ENCODE measurements around the gene CUX1.

The CUX1 gene

DNA sequence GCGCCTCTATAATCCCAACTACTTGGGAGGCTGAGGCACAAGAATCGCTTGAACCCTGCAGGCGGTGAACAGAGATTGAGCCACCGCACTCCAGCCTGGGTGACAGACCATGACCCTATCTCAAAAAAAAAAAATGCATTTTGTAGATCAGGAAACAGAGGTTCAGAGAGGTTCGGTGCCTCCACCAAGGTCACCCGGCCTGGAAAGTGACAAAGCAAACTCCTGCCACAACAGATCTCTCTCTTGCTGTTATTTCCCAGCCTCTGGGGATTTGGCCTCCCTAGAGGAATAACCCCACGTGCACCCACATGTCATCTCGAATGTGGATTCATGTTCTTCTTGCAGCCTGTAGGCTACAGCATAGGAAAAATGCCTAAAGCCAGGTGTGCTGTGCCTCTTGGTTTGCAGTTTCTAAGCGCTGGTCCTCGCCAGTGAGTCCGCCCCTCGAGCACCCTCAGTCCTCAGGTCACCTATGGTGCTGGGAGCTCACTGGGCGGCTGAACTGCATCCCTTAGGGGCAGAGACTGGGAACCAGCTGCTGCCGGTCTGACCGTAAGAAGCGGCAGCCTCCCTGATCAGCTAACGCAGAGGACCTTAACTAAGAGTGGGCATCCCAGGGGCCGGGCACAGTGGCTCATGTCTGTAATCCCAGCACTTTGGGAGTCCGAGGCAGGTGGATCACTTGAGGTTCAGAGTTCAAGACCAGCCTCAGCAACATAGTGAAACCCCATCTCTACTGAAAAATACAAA lies 417.6 kb downstream of the CUX1 start:
- TF ChIP-seq, protein P1, sequence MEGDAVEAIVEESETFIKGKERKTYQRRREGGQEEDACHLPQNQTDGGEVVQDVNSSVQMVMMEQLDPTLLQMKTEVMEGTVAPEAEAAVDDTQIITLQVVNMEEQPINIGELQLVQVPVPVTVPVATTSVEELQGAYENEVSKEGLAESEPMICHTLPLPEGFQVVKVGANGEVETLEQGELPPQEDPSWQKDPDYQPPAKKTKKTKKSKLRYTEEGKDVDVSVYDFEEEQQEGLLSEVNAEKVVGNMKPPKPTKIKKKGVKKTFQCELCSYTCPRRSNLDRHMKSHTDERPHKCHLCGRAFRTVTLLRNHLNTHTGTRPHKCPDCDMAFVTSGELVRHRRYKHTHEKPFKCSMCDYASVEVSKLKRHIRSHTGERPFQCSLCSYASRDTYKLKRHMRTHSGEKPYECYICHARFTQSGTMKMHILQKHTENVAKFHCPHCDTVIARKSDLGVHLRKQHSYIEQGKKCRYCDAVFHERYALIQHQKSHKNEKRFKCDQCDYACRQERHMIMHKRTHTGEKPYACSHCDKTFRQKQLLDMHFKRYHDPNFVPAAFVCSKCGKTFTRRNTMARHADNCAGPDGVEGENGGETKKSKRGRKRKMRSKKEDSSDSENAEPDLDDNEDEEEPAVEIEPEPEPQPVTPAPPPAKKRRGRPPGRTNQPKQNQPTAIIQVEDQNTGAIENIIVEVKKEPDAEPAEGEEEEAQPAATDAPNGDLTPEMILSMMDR (IDR thresholded peaks at IDR 0.05; ENCODE audit: borderline replicate concordance, insufficient read depth, low read depth, low read length), result no peak
- H3K4me3 ChIP-seq (ENCODE audit: low read depth, low read length), result no peak overlapping the region

DNA sequence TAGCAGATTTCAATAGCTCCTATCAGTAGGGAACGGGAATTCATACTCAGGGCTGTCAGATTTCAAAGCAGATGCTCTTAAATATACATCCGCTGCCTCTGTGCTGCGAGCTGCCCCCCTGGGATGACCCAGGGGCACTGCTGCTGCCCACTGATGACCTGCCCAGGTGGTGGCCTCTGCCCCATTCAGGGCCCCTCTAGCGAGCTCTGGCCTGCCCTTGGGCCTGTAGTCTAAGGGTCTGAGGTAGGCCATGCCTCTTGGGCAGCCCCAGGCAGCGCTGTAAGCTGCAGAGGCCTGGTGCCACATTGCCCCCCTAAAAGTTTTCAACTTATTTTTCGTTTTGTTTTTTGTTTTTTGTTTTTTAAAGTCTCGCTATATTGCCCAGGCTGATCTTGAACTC lies 418.7 kb downstream of the CUX1 start:
- TF ChIP-seq, protein P1 (IDR thresholded peaks at IDR 0.05; ENCODE audit: borderline replicate concordance, insufficient read depth, low read depth, low read length), result no peak
- H3K4me3 ChIP-seq (ENCODE audit: low read depth, low read length), result no peak overlapping the region

DNA sequence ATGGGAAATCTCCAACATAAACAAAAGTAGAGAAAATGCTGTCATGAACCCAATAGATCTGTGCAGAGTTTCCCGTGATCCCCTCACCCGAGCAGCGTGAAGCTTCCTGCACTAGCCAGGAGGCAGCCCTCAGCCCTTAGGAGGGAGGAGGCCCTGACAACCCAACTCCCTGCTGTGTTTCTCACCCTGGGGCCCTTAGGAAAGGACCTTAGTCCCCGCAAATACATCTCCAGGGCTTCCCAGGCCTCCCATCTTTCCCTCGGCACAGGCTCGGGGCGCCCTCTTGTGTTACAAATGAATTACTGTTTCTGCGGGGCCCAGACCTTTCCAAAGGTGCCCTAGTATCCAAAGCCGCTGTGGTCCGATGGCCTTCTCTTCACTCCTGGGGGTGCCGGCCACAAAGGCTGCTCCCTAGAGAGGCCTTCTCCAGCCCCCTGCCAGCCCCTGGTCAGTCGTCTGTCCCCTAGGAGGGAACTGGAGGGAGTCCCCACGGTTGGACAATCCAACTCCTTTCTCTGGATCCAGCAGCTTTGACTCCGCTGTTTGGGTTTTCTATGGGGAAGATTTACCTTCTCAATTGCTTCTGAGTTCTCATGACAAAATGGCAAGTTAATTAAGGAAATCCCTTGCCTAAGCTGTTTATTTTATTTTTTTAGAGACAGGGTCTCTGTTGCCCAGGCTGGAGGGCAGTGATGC lies 419.3 kb downstream of the CUX1 start:
- TF ChIP-seq, protein P1 (IDR thresholded peaks at IDR 0.05; ENCODE audit: borderline replicate concordance, insufficient read depth, low read depth, low read length), result peak; percentile 75
- H3K4me3 ChIP-seq (ENCODE audit: low read depth, low read length), result no peak overlapping the region

DNA sequence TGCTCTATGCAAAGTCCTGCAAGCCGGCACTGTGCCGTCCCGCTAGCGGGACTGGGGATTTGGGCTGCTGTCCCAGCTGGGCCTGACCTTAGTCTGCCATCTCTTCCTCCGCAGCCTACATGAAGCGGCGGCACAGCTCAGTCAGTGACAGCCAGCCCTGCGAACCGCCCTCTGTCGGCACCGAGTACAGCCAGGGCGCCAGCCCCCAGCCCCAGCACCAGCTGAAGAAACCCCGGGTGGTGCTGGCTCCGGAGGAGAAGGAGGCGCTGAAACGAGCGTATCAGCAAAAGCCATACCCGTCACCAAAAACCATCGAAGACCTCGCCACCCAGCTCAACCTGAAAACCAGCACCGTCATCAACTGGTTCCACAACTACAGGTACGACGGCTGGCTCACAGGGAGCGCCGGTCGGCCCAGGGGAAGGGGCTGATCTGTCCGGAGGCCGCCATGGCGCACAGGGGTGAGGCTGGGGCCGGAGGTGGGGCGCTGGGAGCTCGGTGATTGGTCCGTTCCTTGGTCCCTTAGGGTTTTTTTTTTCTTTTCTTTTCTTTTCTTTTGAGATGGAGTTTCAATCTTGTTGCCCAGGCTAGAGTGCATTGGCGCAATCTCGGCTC lies 421.9 kb downstream of the CUX1 start:
- H3K4me3 ChIP-seq (ENCODE audit: low read depth, low read length), result no peak overlapping the region
- TF ChIP-seq, protein P1 (IDR thresholded peaks at IDR 0.05; ENCODE audit: borderline replicate concordance, insufficient read depth, low read depth, low read length), result no peak

DNA sequence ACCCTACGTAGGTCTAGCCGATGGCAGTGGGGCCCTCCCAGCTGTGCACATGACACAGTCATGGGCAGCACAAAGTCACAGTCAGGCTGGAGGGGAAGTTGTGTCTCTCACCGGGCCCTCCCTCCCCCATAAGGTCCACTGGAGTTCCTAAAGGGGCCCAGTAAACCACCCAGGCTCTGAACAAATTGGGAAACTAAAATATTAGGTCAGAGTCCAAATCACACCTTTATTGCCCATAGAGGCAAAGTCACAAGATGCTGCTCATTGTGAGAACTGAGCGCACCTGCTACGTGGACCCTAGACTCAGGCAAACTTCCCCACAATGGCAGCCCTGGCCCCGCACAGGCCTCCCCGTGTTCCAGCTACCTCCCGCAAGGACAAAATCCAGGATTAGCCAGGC lies 424.0 kb downstream of the CUX1 start:
- TF ChIP-seq, protein P1 (IDR thresholded peaks at IDR 0.05; ENCODE audit: borderline replicate concordance, insufficient read depth, low read depth, low read length), result no peak
- H3K4me3 ChIP-seq (ENCODE audit: low read depth, low read length), result no peak overlapping the region

DNA sequence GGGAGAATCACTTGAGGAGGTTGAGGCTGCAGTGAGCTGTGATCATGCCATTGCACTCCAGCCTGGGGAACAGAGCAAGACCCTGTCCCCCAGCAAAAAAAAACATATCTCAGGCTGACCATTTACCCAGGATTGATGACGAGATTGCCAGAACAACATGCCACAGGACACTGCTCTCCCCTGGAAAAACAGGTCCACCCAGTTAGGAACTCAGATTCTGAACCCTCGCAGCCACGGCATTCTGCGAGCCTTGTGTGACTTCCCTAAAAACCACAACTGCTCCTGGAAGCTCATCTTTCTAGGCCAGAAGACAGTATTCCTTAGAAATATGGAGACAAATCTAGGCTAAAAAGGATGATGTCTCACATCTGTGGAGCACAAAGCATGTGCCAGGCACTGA lies 427.2 kb downstream of the CUX1 start:
- no peak overlapping the region for H3K4me3 ChIP-seq (ENCODE audit: low read depth, low read length)
- TF ChIP-seq, protein P1 (IDR thresholded peaks at IDR 0.05; ENCODE audit: borderline replicate concordance, insufficient read depth, low read depth, low read length), result no peak
